Small intestine (tissue), 7 donors: Measurements from ENCODE around the gene ACOX2. TPM values are rescaled to one million over a fixed set of nuclear protein-coding genes. Genes with fewer than 3 reads are reported as not detected.

Experiments
- DNase-seq, 2 donors: peaks; one replicate each; pipeline versions ENCODE4 v3.0.0 to v3.0.0-alpha.2; 2013
- FAIRE-seq: peaks from 2 replicates; lab custom pipeline; 2012; peaks lifted over from hg19 to GRCh38; lab: Jason Lieb, UNC
- H3K27ac ChIP-seq, 3 donors: one replicate each; pipeline ENCODE4 v1.5.1; 2013; ENCODE audit warnings: low read length in 2 of 3, mild to moderate bottlenecking in 2 of 3, control low read depth in 1 of 3, inconsistent platforms in 1 of 3, low read depth in 1 of 3, moderate library complexity in 1 of 3
- H3K27me3 ChIP-seq, 3 donors: one replicate each; pipeline ENCODE4 v1.6.1; 2013; ENCODE audit warnings: low read length in 3 of 3, inconsistent platforms in 1 of 3; ENCODE audit not compliant: control insufficient read depth in 3 of 3, insufficient read depth in 3 of 3
- H3K36me3 ChIP-seq, 3 donors: one replicate each; pipeline ENCODE4 v1.6.1; 2013; ENCODE audit warnings: low read length in 3 of 3, inconsistent platforms in 1 of 3, low read depth in 1 of 3, mild to moderate bottlenecking in 1 of 3, moderate library complexity in 1 of 3; ENCODE audit not compliant: control insufficient read depth in 3 of 3, insufficient read depth in 2 of 3
- H3K4me1 ChIP-seq, 3 donors: one replicate each; pipeline ENCODE4 v1.6.1; 2013; ENCODE audit warnings: low read length in 2 of 3, inconsistent platforms in 1 of 3, low read depth in 1 of 3, mild to moderate bottlenecking in 1 of 3, moderate library complexity in 1 of 3; ENCODE audit not compliant: control insufficient read depth in 3 of 3, insufficient read depth in 2 of 3
- H3K4me3 ChIP-seq, 3 donors: one replicate each; pipeline ENCODE4 v1.5.1; 2013; ENCODE audit warnings: low read length in 3 of 3, control low read depth in 1 of 3, inconsistent platforms in 1 of 3, low read depth in 1 of 3, mild to moderate bottlenecking in 1 of 3, moderate library complexity in 1 of 3
- H3K9me3 ChIP-seq, 2 donors: one replicate each; pipeline ENCODE4 v1.6.1; 2013; ENCODE audit warnings: low read depth in 1 of 2, low read length in 1 of 2; ENCODE audit not compliant: control insufficient read depth in 2 of 2, insufficient read depth in 1 of 2
- WGBS, 3 donors: extraction: QIAGEN DNeasy Blood & Tissue Kit; methylation state at CpG; one replicate each; pipeline ENCODE4 v1.1.7; 2013; 5-methylcytosine and 5-hydroxymethylcytosine counted together
- polyA plus RNA-seq, 4 donors: library from polyadenylated mRNA; stranded (reverse) in 3 of 4; unstranded in 1 of 4; fragments of 200-250 nt in 3 of 4; fragments of 120-200 nt in 1 of 4; gene quantifications; one replicate each; pipeline versions ENCODE4 v1.2.1 to v1.2.3, GENCODE V29; 2013
- donor health status: healthy with polysubstance abuse.
- donor health status: control.
- donor health status: control.
- donor health status: Bipolar disorder and iron deficiency.
- donor health status: healthy.

ACOX2 gene
- polyA plus RNA-seq, 4 donors, result 34.5 to 156 (median 89.0) TPM

DNA sequence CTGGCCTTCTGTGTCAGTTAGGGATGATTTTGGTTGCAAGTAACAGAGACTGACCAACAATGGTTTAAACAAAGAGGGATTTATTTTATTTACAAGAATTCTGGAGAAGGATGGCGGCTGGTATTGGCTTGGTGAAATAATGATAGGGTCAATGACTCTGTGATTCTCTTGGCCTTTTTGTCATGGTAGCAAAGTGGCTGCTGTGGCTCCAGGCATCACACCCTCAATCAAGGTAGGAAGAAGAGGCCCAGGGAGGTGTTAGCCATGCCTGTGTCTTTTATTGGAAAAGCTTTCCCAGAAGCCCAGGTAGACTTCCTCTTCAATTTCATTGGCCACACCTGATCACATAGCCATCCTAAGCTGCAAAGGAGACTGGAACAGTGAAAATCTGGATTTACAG lies 27.1 kb upstream of the ACOX2 start:
- no peak overlapping the region for H3K4me3 ChIP-seq
- H3K27me3 ChIP-seq, result no peaks in the 10 kb centered on the region
- FAIRE-seq, result no peak
- WGBS, 3 donors, result 92 to 100% (median 99%) methylated on average over 1 of the region's 1 CpG
- H3K27ac ChIP-seq, result no peak overlapping the region
- H3K36me3 ChIP-seq, result no peaks in the 10 kb centered on the region
- H3K4me1 ChIP-seq, result peaks cover 0 to 17% (median 0%) of the 10 kb centered on the region in 3 donors
- no peak for DNase-seq
- H3K9me3 ChIP-seq, result no peaks in the 10 kb centered on the region

DNA sequence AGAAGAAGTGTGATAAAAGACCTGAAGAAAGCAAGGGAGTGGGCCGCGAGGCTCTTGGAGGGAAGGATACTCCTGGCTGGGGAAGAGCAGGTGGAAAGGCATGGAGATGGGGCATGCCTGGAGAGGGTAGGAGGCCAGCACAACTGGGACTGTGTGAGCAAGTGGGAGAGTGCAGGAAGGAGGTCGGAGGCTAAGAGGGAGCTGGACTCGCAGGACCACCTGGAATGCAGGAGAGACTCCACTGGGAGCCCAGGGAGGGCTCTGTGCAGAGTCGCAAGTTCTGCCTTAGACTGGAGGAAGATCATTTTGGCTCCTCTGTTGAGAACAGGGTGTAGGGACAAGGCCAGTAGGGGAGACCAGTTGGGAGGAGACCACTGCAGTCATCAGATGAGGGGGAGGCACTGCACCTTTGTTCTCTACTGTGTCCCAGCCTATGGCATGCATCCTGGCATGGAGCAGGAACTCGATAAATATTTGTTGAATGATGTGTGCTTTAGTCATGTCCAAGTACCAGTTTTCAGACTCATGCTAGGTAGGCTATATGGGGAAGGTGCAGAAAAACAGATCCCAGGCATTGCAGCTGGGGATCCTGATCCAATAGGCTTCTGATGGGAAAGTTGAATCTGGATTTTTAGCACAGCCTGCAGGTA lies 26.5 kb upstream of the ACOX2 start:
- DNase-seq (no peak), FAIRE-seq (no peak)
- no peaks in the 10 kb centered on the region for H3K36me3 ChIP-seq
- WGBS, 3 donors, result 91 to 96% (median 92%) methylated on average over 6 of the region's 6 CpGs
- H3K4me3 ChIP-seq, result no peak overlapping the region
- no peak overlapping the region for H3K27ac ChIP-seq
- H3K27me3 ChIP-seq, result no peaks in the 10 kb centered on the region
- peaks cover 0 to 17% (median 0%) of the 10 kb centered on the region in 3 donors for H3K4me1 ChIP-seq
- no peaks in the 10 kb centered on the region for H3K9me3 ChIP-seq

DNA sequence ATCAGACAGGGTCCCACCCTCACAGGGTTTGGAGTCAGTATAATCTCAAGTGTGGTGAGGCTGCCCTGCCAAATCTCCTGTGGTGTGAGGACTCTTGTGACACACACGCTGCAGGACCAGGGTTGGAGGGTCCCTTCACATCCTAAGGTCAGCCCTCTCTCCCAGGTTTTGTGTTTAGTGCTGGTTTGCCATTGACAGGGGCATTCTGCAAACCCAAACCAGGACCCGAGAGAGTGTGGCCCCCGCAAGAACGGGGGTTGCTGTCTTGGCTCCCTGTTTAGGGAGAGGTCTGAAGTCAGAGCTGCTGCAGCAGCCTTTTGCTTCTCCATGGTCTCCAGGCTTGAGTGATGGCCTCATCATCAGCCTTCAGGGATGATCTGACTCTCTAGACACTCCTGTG lies 25.5 kb upstream of the ACOX2 start:
- FAIRE-seq (no peak), DNase-seq (no peak)
- no peak overlapping the region for H3K27ac ChIP-seq
- no peaks in the 10 kb centered on the region for H3K27me3 ChIP-seq
- no peaks in the 10 kb centered on the region for H3K36me3 ChIP-seq
- 91 to 95% (median 94%) methylated on average over 4 of the region's 4 CpGs for WGBS, 3 donors
- no peaks in the 10 kb centered on the region for H3K9me3 ChIP-seq
- peaks cover 0 to 17% (median 0%) of the 10 kb centered on the region in 3 donors for H3K4me1 ChIP-seq
- H3K4me3 ChIP-seq, result no peak overlapping the region

DNA sequence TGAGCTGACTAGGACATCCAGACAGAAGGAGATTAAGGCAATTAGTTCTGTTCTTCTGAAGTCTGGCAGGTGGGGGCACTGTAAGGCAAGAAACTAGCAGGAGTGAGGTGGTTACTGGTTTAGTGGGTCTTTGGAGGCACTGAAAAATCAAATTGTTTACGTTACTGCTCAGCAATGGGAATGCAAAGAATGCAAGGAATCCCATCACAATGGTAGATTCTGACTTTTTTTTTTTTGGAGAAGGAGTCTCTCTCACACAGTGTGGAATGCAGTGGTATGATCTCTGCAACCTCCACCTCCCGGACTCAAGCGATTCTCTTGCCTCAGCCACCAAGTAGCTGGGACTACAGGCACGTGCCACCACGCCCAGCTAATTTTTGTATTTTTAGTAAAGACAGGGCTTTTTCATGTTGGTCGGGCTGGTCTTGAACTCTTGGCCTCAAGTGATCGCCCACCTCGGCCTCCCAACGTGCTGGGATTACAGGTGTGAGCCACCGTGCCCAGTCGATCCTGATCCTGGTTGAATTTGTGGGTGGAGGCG lies 23.9 kb upstream of the ACOX2 start:
- FAIRE-seq (no peak), DNase-seq (no peak)
- Histone ChIP-seq H3K27ac (no peak overlapping the region), H3K27me3 (no peaks in the 10 kb centered on the region), H3K4me1 (peaks cover 0 to 7% (median 0%) of the 10 kb centered on the region in 3 donors), H3K4me3 (no peak overlapping the region), H3K36me3 (no peaks in the 10 kb centered on the region), H3K9me3 (no peaks in the 10 kb centered on the region)
- 82 to 85% (median 83%) methylated on average over 12 of the region's 12 CpGs for WGBS, 3 donors

DNA sequence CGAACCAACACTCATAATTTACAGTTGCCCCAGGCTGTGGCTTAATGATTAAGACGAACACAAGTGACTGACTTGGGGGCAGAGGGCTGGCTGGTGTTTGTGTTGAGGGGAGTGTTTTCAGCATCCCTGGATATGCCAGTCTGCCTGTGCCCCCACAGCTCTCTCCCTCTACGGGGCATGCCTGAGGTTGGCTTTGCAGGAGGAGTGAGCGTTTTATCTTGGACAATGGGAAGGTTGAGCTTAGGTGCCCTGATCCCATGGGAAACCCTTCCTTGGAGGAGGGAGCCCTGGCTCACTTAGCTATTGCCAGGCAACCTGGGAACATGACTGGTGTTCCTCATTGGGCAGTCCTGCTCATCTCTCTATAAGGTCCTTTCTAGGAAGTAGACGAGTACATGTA lies 22.6 kb upstream of the ACOX2 start:
- FAIRE-seq, result no peak
- Histone ChIP-seq H3K9me3 (no peaks in the 10 kb centered on the region), H3K27ac (no peak overlapping the region)

DNA sequence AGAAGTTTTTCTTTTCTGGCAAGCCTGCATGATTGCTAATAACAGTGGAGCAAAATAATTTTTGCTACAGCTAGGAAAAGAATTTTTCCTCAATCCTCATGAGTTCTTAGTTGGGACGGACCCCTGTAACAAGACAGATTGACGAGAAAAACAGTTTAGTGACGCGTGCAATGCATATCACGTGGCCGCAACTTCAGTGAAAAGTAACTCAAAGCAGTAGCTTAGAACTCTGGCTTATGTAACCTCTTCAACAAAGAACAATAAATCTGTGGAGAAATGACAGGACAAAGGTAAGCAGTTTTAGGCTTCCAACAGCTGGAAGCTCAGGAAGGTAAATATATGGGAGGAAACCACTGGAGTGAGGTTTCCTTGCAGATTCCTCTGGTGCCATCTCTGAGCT lies 20.5 kb upstream of the ACOX2 start:
- Histone ChIP-seq H3K36me3 (no peaks in the 10 kb centered on the region), H3K4me3 (no peak overlapping the region), H3K9me3 (peaks cover 0 to 12% of the 10 kb centered on the region in 2 donors), H3K27ac (no peak overlapping the region), H3K4me1 (peaks cover 0 to 2% (median 0%) of the 10 kb centered on the region in 3 donors), H3K27me3 (no peaks in the 10 kb centered on the region)
- DNase-seq, result no peak
- FAIRE-seq, result no peak
- 71 to 82% (median 80%) methylated on average over 6 of the region's 6 CpGs for WGBS, 3 donors

More for the DNA sequence above, 22.6 kb upstream of the ACOX2 start:
- no peaks in the 10 kb centered on the region for H3K36me3 ChIP-seq
- no peak overlapping the region for H3K4me3 ChIP-seq
- WGBS, 3 donors, result 83 to 95% (median 84%) methylated on average over 5 of the region's 5 CpGs
- H3K4me1 ChIP-seq, result peaks cover 0 to 3% (median 0%) of the 10 kb centered on the region in 3 donors
- no peak for DNase-seq
- no peaks in the 10 kb centered on the region for H3K27me3 ChIP-seq

DNA sequence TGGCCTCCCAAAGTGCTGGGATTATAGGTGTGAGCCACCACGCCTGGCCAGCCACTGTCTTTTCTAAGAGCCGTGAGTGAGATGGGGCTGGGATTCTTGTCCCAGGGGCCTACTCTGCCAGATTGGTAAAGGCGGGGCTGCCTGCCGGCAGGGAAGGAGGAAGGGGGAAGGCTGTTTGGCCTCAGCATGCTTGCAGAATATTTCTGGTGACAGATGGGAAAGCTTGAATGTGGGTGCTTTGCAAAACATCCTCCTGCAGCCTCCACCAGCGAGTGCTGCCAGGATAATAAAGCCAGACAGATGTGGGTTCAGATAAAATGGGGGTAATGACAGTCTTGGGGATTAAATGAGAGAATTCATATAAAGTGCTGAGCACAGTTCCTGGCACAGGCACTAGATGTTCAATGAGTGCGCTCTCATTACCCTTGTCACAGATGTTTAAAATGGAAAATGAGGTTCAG lies 19.8 kb upstream of the ACOX2 start:
- no peaks in the 10 kb centered on the region for H3K27me3 ChIP-seq
- peaks cover 0 to 16% of the 10 kb centered on the region in 2 donors for H3K9me3 ChIP-seq
- peaks cover 0 to 2% (median 0%) of the 10 kb centered on the region in 3 donors for H3K4me1 ChIP-seq
- WGBS, 3 donors, result 58 to 64% (median 60%) methylated on average over 6 of the region's 6 CpGs
- no peak for FAIRE-seq
- no peak overlapping the region for H3K27ac ChIP-seq
- DNase-seq, result no peak
- no peaks in the 10 kb centered on the region for H3K36me3 ChIP-seq
- no peak overlapping the region for H3K4me3 ChIP-seq

DNA sequence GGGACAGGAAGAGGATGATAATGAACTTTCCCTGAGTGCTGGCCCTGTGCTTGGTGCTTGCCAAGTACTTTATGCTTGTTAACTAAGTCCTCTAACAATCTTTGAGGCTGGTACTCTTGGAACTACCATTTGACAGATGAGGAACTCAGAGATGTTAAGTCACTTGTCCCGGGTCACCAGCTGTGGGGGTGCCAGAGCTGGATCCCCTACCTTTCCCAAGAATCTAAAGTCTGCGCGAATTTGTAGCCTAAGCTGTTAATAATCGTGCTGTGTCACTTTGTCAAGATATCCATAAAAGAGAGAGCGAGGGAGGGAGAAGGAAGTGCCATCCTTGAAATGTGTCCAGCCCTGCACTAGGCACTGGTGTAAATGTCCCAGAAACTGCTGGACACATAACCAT lies 19.0 kb upstream of the ACOX2 start:
- Histone ChIP-seq H3K4me1 (peaks cover 0 to 2% (median 0%) of the 10 kb centered on the region in 3 donors), H3K27me3 (no peaks in the 10 kb centered on the region), H3K9me3 (peaks cover 0 to 21% of the 10 kb centered on the region in 2 donors), H3K4me3 (no peak overlapping the region), H3K36me3 (no peaks in the 10 kb centered on the region), H3K27ac (no peak overlapping the region)
- no peak for DNase-seq
- WGBS, 3 donors, result 86 to 93% (median 93%) methylated on average over 5 of the region's 5 CpGs
- no peak for FAIRE-seq
